SK-N-MC (cell line): ENCODE data around the gene FUBP3.

Experiments used
- EZH2 ChIP-seq: fragments of 200-600 bp; sonication (generic); IDR thresholded peaks from one replicate; pipeline ENCODE4 v1.6.1; 2017; ENCODE audit warnings: antibody characterized with exemption
- POLR2AphosphoS5 ChIP-seq: IDR thresholded peaks from 2 replicates; pipeline ENCODE4 v1.6.1; 2012; ENCODE audit warnings: mild to moderate bottlenecking, low read depth, low read length, borderline replicate concordance

DNA sequence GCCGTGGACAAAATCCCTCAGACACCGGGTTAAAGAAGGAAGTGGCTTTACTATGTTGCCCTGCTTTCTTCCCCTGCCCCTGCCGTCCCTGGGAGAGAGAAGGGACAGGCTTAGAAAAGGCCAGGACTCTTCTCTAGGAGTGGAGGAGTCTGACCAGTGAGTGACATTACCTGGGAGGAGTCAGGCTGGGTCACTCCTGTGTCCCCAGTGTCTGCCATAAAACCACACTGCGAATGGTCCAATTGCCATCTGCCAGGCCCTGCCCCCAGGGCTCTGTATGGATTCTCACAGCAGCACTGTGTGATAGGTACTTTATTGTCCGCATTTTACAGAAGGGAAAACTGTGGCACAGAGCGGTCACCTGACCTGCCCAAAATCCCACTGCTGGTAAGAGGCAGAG, 31.3 kb upstream of the FUBP3 start:
- TF ChIP-seq POLR2AphosphoS5 (no peak), EZH2 (no peak)
